Liver (tissue), 9 donors: ENCODE measurements around the gene DUSP9. TPM values are rescaled to one million over a fixed set of nuclear protein-coding genes. Genes with fewer than 3 reads are reported as not detected.

Experiments used
- DNase-seq: peaks from one replicate; pipeline ENCODE4 v3.0.0-alpha.2; 2017; ENCODE audit warnings: low spot score
- H3K27ac ChIP-seq, 2 donors: one replicate each; pipeline ENCODE4 v1.7.0; 2013; ENCODE audit warnings: inconsistent platforms in 2 of 2, low read length in 2 of 2, control low read depth in 1 of 2, low read depth in 1 of 2, mild to moderate bottlenecking in 1 of 2
- H3K27me3 ChIP-seq, 4 donors: one replicate each; pipeline versions ENCODE4 v1.6.1 to v1.7.0; 2013; ENCODE audit warnings: low read length in 3 of 4, inconsistent platforms in 1 of 4, mild to moderate bottlenecking in 1 of 4, moderate library complexity in 1 of 4; ENCODE audit not compliant: control insufficient read depth in 4 of 4, insufficient read depth in 4 of 4
- H3K36me3 ChIP-seq, 4 donors: one replicate each; pipeline versions ENCODE4 v1.6.1 to v1.7.0; 2013; ENCODE audit warnings: low read length in 3 of 4, mild to moderate bottlenecking in 3 of 4, low read depth in 1 of 4, moderate library complexity in 1 of 4; ENCODE audit not compliant: control insufficient read depth in 4 of 4, insufficient read depth in 3 of 4
- H3K4me1 ChIP-seq, 4 donors: one replicate each; pipeline versions ENCODE4 v1.6.1 to v1.7.0; 2013; ENCODE audit warnings: low read length in 3 of 4, mild to moderate bottlenecking in 3 of 4, moderate library complexity in 1 of 4; ENCODE audit not compliant: control insufficient read depth in 4 of 4, insufficient read depth in 4 of 4
- H3K4me3 ChIP-seq, 3 donors: one replicate each; pipeline versions ENCODE4 v1.6.1 to v1.7.0; 2013; ENCODE audit warnings: low read length in 3 of 3, control low read depth in 1 of 3, low read depth in 1 of 3, mild to moderate bottlenecking in 1 of 3
- H3K9ac ChIP-seq, 2 donors: one replicate each; pipeline ENCODE4 v1.7.0; 2013; ENCODE audit warnings: low read length in 2 of 2, mild to moderate bottlenecking in 2 of 2, moderate library complexity in 2 of 2, control low read depth in 1 of 2, low read depth in 1 of 2
- H3K9me3 ChIP-seq, 4 donors: one replicate each; pipeline versions ENCODE4 v1.6.1 to v1.7.0; 2013; ENCODE audit warnings: low read length in 3 of 4; ENCODE audit not compliant: control insufficient read depth in 4 of 4
- ATF3 ChIP-seq: IDR thresholded peaks from 2 replicates; pipeline ENCODE4 v1.6.1; 2016; ENCODE audit warnings: antibody characterized with exemption
- EGR1 ChIP-seq, 2 donors: IDR thresholded peaks; 2 replicates each; pipeline ENCODE4 v1.6.1; 2016 to 2018; ENCODE audit warnings: antibody characterized with exemption in 2 of 2, low read depth in 2 of 2
- FOXA1 ChIP-seq: IDR thresholded peaks from 2 replicates; pipeline ENCODE4 v1.6.1; 2016; ENCODE audit warnings: antibody characterized with exemption
- FOXA2 ChIP-seq: IDR thresholded peaks from 2 replicates; pipeline ENCODE4 v1.6.1; 2016; ENCODE audit warnings: antibody characterized with exemption
- GABPA ChIP-seq, 2 donors: IDR thresholded peaks in 1 of 2; conservative IDR thresholded peaks in 1 of 2; 2 replicates each; pipeline ENCODE4 v1.6.1; 2016; ENCODE audit warnings: antibody characterized with exemption in 2 of 2, mild to moderate bottlenecking in 1 of 2, moderate library complexity in 1 of 2
- HNF4A ChIP-seq, 2 donors: conservative IDR thresholded peaks; 2 replicates each; pipeline ENCODE4 v1.6.1; 2016; ENCODE audit warnings: antibody characterized with exemption in 2 of 2, mild to moderate bottlenecking in 2 of 2
- HNF4G ChIP-seq: IDR thresholded peaks from 2 replicates; pipeline ENCODE4 v1.6.1; 2016; ENCODE audit warnings: antibody characterized with exemption
- JUND ChIP-seq, 2 donors: IDR thresholded peaks; 2 replicates each; pipeline ENCODE4 v1.6.1; 2016; ENCODE audit warnings: antibody characterized with exemption in 2 of 2
- MAX ChIP-seq: IDR thresholded peaks from 2 replicates; pipeline ENCODE4 v1.6.1; 2016; ENCODE audit warnings: antibody characterized with exemption
- NR2F2 ChIP-seq: IDR thresholded peaks from 2 replicates; pipeline ENCODE4 v1.6.1; 2016; ENCODE audit warnings: antibody characterized with exemption
- RAD21 ChIP-seq, 2 donors: IDR thresholded peaks; 2 replicates each; pipeline ENCODE4 v1.6.1; 2016; ENCODE audit warnings: antibody characterized with exemption in 2 of 2, mild to moderate bottlenecking in 2 of 2
- REST ChIP-seq: IDR thresholded peaks from 2 replicates; pipeline ENCODE4 v1.6.1; 2016; ENCODE audit warnings: antibody characterized with exemption, mild to moderate bottlenecking
- RXRA ChIP-seq, 2 donors: IDR thresholded peaks; 2 replicates each; pipeline ENCODE4 v1.6.1; 2017 to 2018; ENCODE audit warnings: antibody characterized with exemption in 2 of 2, mild to moderate bottlenecking in 1 of 2
- SP1 ChIP-seq: IDR thresholded peaks from 2 replicates; pipeline ENCODE4 v1.6.1; 2018; ENCODE audit warnings: antibody characterized with exemption, mild to moderate bottlenecking
- TAF1 ChIP-seq: conservative IDR thresholded peaks from 2 replicates; pipeline ENCODE4 v1.6.1; 2016; ENCODE audit warnings: antibody characterized with exemption, mild to moderate bottlenecking
- YY1 ChIP-seq: IDR thresholded peaks from 2 replicates; pipeline ENCODE4 v1.6.1; 2016; ENCODE audit warnings: antibody characterized with exemption, mild to moderate bottlenecking
- ZBTB33 ChIP-seq: IDR thresholded peaks from 2 replicates; pipeline ENCODE4 v1.6.1; 2016; ENCODE audit warnings: antibody characterized with exemption
- WGBS: extraction: QIAGEN DNeasy Blood & Tissue Kit; methylation state at CpG from one replicate; pipeline ENCODE4 v1.1.7; 2013; 5-methylcytosine and 5-hydroxymethylcytosine counted together
- polyA plus RNA-seq, 2 donors: library from polyadenylated mRNA; stranded (reverse) in 1 of 2; unstranded in 1 of 2; fragments of 200-250 nt in 1 of 2; fragments of >200 nt in 1 of 2; fragmentation: Nextera tagmentation in 1 of 2; extraction: Ambion mirVana in 1 of 2; gene quantifications; one replicate each; pipeline versions ENCODE4 v1.2.1 to v1.2.3, GENCODE V29; 2013 to 2015
- total RNA-seq, 2 donors: library from RNA; depleted of rRNA; stranded (reverse); fragments of >200 nt; gene quantifications; one replicate each; pipeline ENCODE4 v1.2.3, GENCODE V29; 2014
- TF ChIP-seq, protein P1 (sequence below): fragments of 150-350 bp; IDR thresholded peaks from 2 replicates; pipeline ENCODE4 v1.5.1; 2017; ENCODE audit warnings: improper control_type of control experiment, low read depth, low read length; ENCODE audit not compliant: missing input control
- donor health status: healthy.
- donor health status: healthy.
- donor health status: healthy.
- donor health status: healthy.
- donor health status: healthy.

DUSP9 gene
- total and polyA plus RNA-seq, 4 donors: 0.42 to 164 (median 1.4) TPM

GRCh38 chrX:153688506-153688905, 41.5 kb downstream of the DUSP9 start:
- TF ChIP-seq HNF4A (conservative IDR thresholded peaks at IDR 0.05) (no peak), NR2F2 (no peak), ATF3 (no peak), ZBTB33 (no peak), SP1 (no peak), YY1 (no peak), RAD21 (IDR thresholded peaks at IDR 0.05) (no peak), MAX (no peak), RXRA (IDR thresholded peaks at IDR 0.05) (no peak), TAF1 (no peak), HNF4G (no peak)
- TF ChIP-seq, protein P1, sequence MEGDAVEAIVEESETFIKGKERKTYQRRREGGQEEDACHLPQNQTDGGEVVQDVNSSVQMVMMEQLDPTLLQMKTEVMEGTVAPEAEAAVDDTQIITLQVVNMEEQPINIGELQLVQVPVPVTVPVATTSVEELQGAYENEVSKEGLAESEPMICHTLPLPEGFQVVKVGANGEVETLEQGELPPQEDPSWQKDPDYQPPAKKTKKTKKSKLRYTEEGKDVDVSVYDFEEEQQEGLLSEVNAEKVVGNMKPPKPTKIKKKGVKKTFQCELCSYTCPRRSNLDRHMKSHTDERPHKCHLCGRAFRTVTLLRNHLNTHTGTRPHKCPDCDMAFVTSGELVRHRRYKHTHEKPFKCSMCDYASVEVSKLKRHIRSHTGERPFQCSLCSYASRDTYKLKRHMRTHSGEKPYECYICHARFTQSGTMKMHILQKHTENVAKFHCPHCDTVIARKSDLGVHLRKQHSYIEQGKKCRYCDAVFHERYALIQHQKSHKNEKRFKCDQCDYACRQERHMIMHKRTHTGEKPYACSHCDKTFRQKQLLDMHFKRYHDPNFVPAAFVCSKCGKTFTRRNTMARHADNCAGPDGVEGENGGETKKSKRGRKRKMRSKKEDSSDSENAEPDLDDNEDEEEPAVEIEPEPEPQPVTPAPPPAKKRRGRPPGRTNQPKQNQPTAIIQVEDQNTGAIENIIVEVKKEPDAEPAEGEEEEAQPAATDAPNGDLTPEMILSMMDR: no peak
- peaks cover 0 to 5% (median 0%) of the 10 kb centered on the region in 4 donors for H3K27me3 ChIP-seq
- H3K36me3 ChIP-seq: no peaks in the 10 kb centered on the region
- H3K27ac ChIP-seq: no peak overlapping the region
- no peak overlapping the region for H3K9ac ChIP-seq
- H3K9me3 ChIP-seq: no peaks in the 10 kb centered on the region
- no peak for DNase-seq
- 3% methylated on average over 57 of the region's 57 CpGs for WGBS
- peaks cover 0 to 2% (median 0%) of the 10 kb centered on the region in 4 donors for H3K4me1 ChIP-seq
- peak overlapping the region in 1 of 3 donors; percentile 54 for H3K4me3 ChIP-seq

DNA sequence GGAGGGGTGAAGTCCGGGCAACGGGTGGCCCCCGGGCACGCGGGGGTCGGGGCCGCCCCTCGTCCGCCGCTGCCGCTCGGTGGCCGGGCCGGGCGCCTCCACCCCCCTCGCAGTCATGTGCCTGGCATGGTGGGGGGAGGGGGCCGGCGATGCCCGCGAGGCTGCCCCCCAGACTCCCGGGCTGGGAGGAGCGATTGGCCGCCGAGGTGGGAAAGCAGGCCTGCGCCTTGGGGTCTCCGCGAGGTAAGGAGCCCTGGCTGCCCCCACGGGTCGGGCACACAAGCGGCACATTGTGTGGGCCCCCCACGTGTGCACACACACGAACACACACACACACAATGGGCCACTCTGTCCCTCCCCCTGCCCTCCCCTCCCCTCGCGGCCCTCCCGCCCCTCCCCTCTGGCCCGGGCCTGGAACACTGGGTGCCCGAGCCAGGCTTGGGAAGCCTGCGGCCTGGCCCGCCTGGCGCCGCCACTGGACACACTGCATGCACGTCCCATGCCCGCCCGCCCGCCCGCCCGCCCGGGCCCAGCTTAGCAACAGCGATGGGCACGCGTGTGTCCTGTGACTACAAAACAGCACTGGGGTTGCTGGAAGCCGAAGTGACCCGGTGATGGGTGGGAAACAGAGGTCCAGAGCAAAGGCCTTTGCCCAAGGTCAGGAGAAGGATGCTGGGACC, 42.0 kb downstream of the DUSP9 start:
- no peak for DNase-seq
- H3K4me1 ChIP-seq: peaks cover 0 to 2% (median 0%) of the 10 kb centered on the region in 4 donors
- no peak overlapping the region for H3K27ac ChIP-seq
- TF ChIP-seq ZBTB33 (no peak), NR2F2 (no peak), FOXA1 (no peak), RAD21 (IDR thresholded peaks at IDR 0.05) (no peak), EGR1 (IDR thresholded peaks at IDR 0.05; ENCODE audit: low read depth in 2 of 2) (no peak), FOXA2 (no peak), JUND (IDR thresholded peaks at IDR 0.05) (no peak), REST (no peak), HNF4A (conservative IDR thresholded peaks at IDR 0.05) (no peak), MAX (no peak), TAF1 (no peak), YY1 (no peak), HNF4G (no peak), RXRA (IDR thresholded peaks at IDR 0.05) (no peak), ATF3 (no peak), GABPA (IDR thresholded peaks at IDR 0.05 in 1 of 2, conservative IDR thresholded peaks at IDR 0.05 in 1 of 2) (no peak)

More for the DNA sequence above, 42.0 kb downstream of the DUSP9 start:
- Histone ChIP-seq H3K27me3 (peaks cover 0 to 5% (median 0%) of the 10 kb centered on the region in 4 donors), H3K9me3 (no peaks in the 10 kb centered on the region), H3K4me3 (peak overlapping the region in 1 of 3 donors; percentile 54), H3K9ac (no peak overlapping the region), H3K36me3 (no peaks in the 10 kb centered on the region)
- 34% methylated on average over 53 of the region's 53 CpGs for WGBS
